K562 (cell line): Measurements from ENCODE around the gene LGR6. TPM values are rescaled to one million over a fixed set of nuclear protein-coding genes. Genes with fewer than 3 reads are reported as not detected.

Source experiments
- ATAC-seq: fragments of 200-7000 bp; cut with Tn5 transposase; 3 replicates; pipeline ENCODE4 v1.9.1; 2020; ENCODE audit warnings: moderate library complexity
- BruUV-seq: library from RNA; stranded (reverse); fragments of 400-500 nt; replicated peaks from 2 replicates; lab custom pipeline; 2021; lab: Mats Ljungman, UMichigan
- CTCF ChIA-PET: fragments of 300-600 bp; formaldehyde crosslinking; extraction: SDS; loops from one replicate; lab custom pipeline; 2021; ENCODE audit warnings: low intra/inter-chr PET ratio; lab: Yijun Ruan, JAX
- POLR2A ChIA-PET: fragments of 300-600, 350-650 bp; sonication (Branson Sonifier 250); formaldehyde crosslinking; extraction: SDS; loops from one replicate; lab custom pipeline; 2021; ENCODE audit warnings: antibody characterized with exemption, inconsistent platforms; lab: Yijun Ruan, JAX
- DNase-seq, 4 experiments: peaks; one replicate each; pipeline versions ENCODE4 v3.0.0 to v3.0.0-alpha.2; 2011 to 2018; ENCODE audit warnings: low spot score in 3 of 4, mixed read lengths in 3 of 4; ENCODE audit errors: extremely low read depth in 1 of 4
- FAIRE-seq: peaks from 2 replicates; lab custom pipeline; 2011; peaks lifted over from hg19 to GRCh38; lab: Jason Lieb, UNC
- H2AFZ ChIP-seq: 2 replicates; pipeline ENCODE4 v1.6.0; 2011; ENCODE audit warnings: low read depth, low read length, control low read depth, inconsistent platforms
- H3K27ac ChIP-seq: fragments of 200-600 bp; 3 replicates; pipeline ENCODE4 v1.8.0; 2011; ENCODE audit warnings: low read depth, mild to moderate bottlenecking, control low read depth, inconsistent platforms, low read length, moderate library complexity, mixed read lengths; ENCODE audit errors: extremely low read depth
- H3K27me3 ChIP-seq, 2 experiments: fragments of 300-600 bp in 1 of 2; 2 replicates in 1 of 2; 3 replicates in 1 of 2; pipeline versions ENCODE4 v1.6.0 to v1.8.0; 2011; ENCODE audit warnings: inconsistent platforms in 2 of 2, low read length in 2 of 2, mild to moderate bottlenecking in 1 of 2, mixed read lengths in 1 of 2, moderate library complexity in 1 of 2; ENCODE audit not compliant: control insufficient read depth in 2 of 2, insufficient read depth in 2 of 2
- H3K36me3 ChIP-seq: fragments of 300-600 bp; 3 replicates; pipeline ENCODE4 v1.8.0; 2011; ENCODE audit warnings: mild to moderate bottlenecking, low read length, inconsistent platforms; ENCODE audit not compliant: control insufficient read depth, insufficient read depth
- H3K4me1 ChIP-seq, 2 experiments: fragments of 200-600 bp in 1 of 2; replicated peaks in 1 of 2; 2 replicates in 1 of 2; 3 replicates in 1 of 2; pipeline versions ENCODE4 v1.5.1 to v1.8.0; 2011; ENCODE audit warnings: inconsistent platforms in 2 of 2, low read length in 2 of 2, mild to moderate bottlenecking in 1 of 2, mixed read lengths in 1 of 2, moderate library complexity in 1 of 2; ENCODE audit not compliant: control insufficient read depth in 2 of 2, insufficient read depth in 2 of 2
- H3K4me2 ChIP-seq: 2 replicates; pipeline ENCODE4 v1.6.1; 2011; ENCODE audit warnings: low read length, control low read depth, inconsistent platforms, mixed read lengths; ENCODE audit not compliant: insufficient read depth
- H3K4me3 ChIP-seq: fragments of 200-600 bp; sonication (generic), shearing (Covaris generic); 2 replicates; pipeline ENCODE4 v1.5.1; 2016; ENCODE audit warnings: control low read depth, inconsistent platforms
- H3K79me2 ChIP-seq: fragments of 200-600 bp; 3 replicates; pipeline ENCODE4 v1.8.0; 2011; ENCODE audit warnings: low read length, inconsistent platforms; ENCODE audit not compliant: control insufficient read depth, insufficient read depth
- H3K9ac ChIP-seq, 2 experiments: 2 replicates each; pipeline versions ENCODE4 v1.6.0 to v1.6.1; 2011; ENCODE audit warnings: low read depth in 2 of 2, low read length in 2 of 2, control low read depth in 1 of 2, inconsistent platforms in 1 of 2, mild to moderate bottlenecking in 1 of 2, mixed read lengths in 1 of 2; ENCODE audit not compliant: insufficient read depth in 1 of 2
- H3K9me1 ChIP-seq: one replicate; pipeline ENCODE4 v1.6.0; 2011; ENCODE audit warnings: inconsistent platforms, mild to moderate bottlenecking, low read length, moderate library complexity; ENCODE audit not compliant: control insufficient read depth, insufficient read depth
- H3K9me3 ChIP-seq: replicated peaks from 2 replicates; pipeline ENCODE4 v1.5.1; 2011; ENCODE audit warnings: low read depth, low read length, inconsistent platforms; ENCODE audit not compliant: control insufficient read depth, insufficient read depth
- H4K20me1 ChIP-seq: replicated peaks from 2 replicates; pipeline ENCODE4 v1.6.1; 2011; ENCODE audit warnings: low read length, inconsistent platforms, mixed read lengths; ENCODE audit not compliant: control insufficient read depth, insufficient read depth
- EHMT2 ChIP-seq: fragments of 450-650 bp; IDR thresholded peaks from 2 replicates; pipeline ENCODE4 v1.6.1; 2018; ENCODE audit warnings: antibody characterized with exemption
- FOXJ2 ChIP-seq: fragments of 200-800 bp; sonication (Bioruptor generic); IDR thresholded peaks from 2 replicates; pipeline ENCODE4 v1.6.1; 2016; ENCODE audit warnings: missing genetic modification characterization, missing compliant biosample characterization
- L3MBTL2 ChIP-seq: fragments of 450-650 bp; IDR thresholded peaks from 2 replicates; pipeline ENCODE4 v1.6.1; 2016; ENCODE audit warnings: mild to moderate bottlenecking, moderate library complexity
- LARP7 ChIP-seq: fragments of 450-650 bp; IDR thresholded peaks from 2 replicates; pipeline ENCODE4 v1.6.1; 2016
- MCM2 ChIP-seq: fragments of 450-650 bp; IDR thresholded peaks from 2 replicates; pipeline ENCODE4 v1.6.1; 2017; ENCODE audit warnings: low read depth, mild to moderate bottlenecking
- PCBP1 ChIP-seq: fragments of 200-400 bp; formaldehyde crosslinking; IDR thresholded peaks from 2 replicates; pipeline ENCODE4 v1.6.1; 2018; ENCODE audit warnings: mild to moderate bottlenecking, low read depth, low read length; ENCODE audit not compliant: poor library complexity, severe bottlenecking
- RBM34 ChIP-seq: fragments of 200-400 bp; formaldehyde crosslinking; IDR thresholded peaks from 2 replicates; pipeline ENCODE4 v1.6.1; 2018; ENCODE audit warnings: low read length, borderline replicate concordance; ENCODE audit not compliant: insufficient read depth
- RBM39 ChIP-seq: fragments of 200-400 bp; formaldehyde crosslinking; optimal IDR thresholded peaks from 2 replicates; pipeline ENCODE3; 2018; ENCODE audit warnings: low read depth, low read length
- SOX6 ChIP-seq: fragments of 450-650 bp; IDR thresholded peaks from 2 replicates; pipeline ENCODE4 v1.6.1; 2014; ENCODE audit warnings: mild to moderate bottlenecking
- SP2 ChIP-seq: IDR thresholded peaks from 2 replicates; pipeline ENCODE4 v1.6.1; 2011; ENCODE audit warnings: mild to moderate bottlenecking, low read depth, low read length, moderate library complexity; ENCODE audit not compliant: poor library complexity, severe bottlenecking; ENCODE audit errors: extremely low read depth
- STAT6 ChIP-seq: sonication (generic); formaldehyde crosslinking; IDR thresholded peaks from 2 replicates; pipeline ENCODE4 v1.8.1; 2023; ENCODE audit warnings: mild to moderate bottlenecking, missing genetic modification reagents
- THRB ChIP-seq: fragments of 450-650 bp; formaldehyde crosslinking; conservative IDR thresholded peaks from 2 replicates; pipeline ENCODE4 v1.4.0; 2022; ENCODE audit warnings: mild to moderate bottlenecking, missing genetic modification characterization
- ZEB2 ChIP-seq: fragments of 450-650 bp; IDR thresholded peaks from 2 replicates; pipeline ENCODE4 v1.6.1; 2016
- ZFP36 ChIP-seq: fragments of 150-350 bp; IDR thresholded peaks from 2 replicates; pipeline ENCODE4 v1.6.1; 2018; ENCODE audit warnings: low read length, low read depth; ENCODE audit not compliant: partially characterized antibody
- ZSCAN29 ChIP-seq: fragments of 450-650 bp; IDR thresholded peaks from 2 replicates; pipeline ENCODE4 v1.6.1; 2017
- WGBS: fragments of 100-300 bp; shearing (Covaris generic); methylation state at CpG from one replicate; pipeline ENCODE4 v1.1.6; 2016; ENCODE audit warnings: low coverage, mixed read lengths; ENCODE audit not compliant: insufficient coverage; ENCODE audit errors: missing lambda C conversion rate; 5-methylcytosine and 5-hydroxymethylcytosine counted together
- in situ Hi-C: fragments of 300-500 bp; cut with MboI; formaldehyde crosslinking; loops from 4 replicates; pipeline ENCODE4 v1.15.0; 2018; ENCODE audit warnings: inconsistent platforms, mixed read lengths
- intact Hi-C: fragments of 100-400 bp; cut with micrococcal nuclease; formaldehyde crosslinking; loops from 2 replicates; pipeline ENCODE4 v1.14.2; 2022
- polyA plus RNA-seq, 8 experiments: library from polyadenylated mRNA; depleted of rRNA in 4 of 8; stranded (reverse) in 5 of 8; unstranded in 3 of 8; fragments of >200 nt; fragmentation: Nextera tagmentation in 2 of 8; fragmentation: Illumina TruSeq in 1 of 8; extraction: Ambion mirVana in 2 of 8; extraction: Trizol in 1 of 8; gene quantifications; 2 replicates each; pipeline versions ENCODE4 v1.2.1 to v1.2.3, GENCODE V29; 2011 to 2014; ENCODE audit warnings: inconsistent platforms in 1 of 8, missing spikeins in 1 of 8
- total RNA-seq, 7 experiments: library from RNA; depleted of rRNA in 6 of 7; stranded (reverse); fragments of >200 nt in 6 of 7; fragmentation: Illumina TruSeq in 2 of 7; extraction: Trizol in 2 of 7; gene quantifications; 2 replicates each; pipeline versions ENCODE4 v1.2.1 to v1.2.3, GENCODE V29; 2011 to 2021; ENCODE audit warnings: low replicate concordance in 1 of 7
- TF ChIP-seq, protein P1 (sequence below): fragments of 450-650 bp; IDR thresholded peaks from 2 replicates; pipeline ENCODE4 v1.6.1; 2017; ENCODE audit warnings: antibody characterized with exemption

The LGR6 gene
- total and polyA plus RNA-seq, 9 of the 15 experiments (the other 6 are each of a cell fraction or from before 2014, with no cell fraction given) = 0.01 to 0.54 (median 0.17) TPM; not detected in 1

DNA sequence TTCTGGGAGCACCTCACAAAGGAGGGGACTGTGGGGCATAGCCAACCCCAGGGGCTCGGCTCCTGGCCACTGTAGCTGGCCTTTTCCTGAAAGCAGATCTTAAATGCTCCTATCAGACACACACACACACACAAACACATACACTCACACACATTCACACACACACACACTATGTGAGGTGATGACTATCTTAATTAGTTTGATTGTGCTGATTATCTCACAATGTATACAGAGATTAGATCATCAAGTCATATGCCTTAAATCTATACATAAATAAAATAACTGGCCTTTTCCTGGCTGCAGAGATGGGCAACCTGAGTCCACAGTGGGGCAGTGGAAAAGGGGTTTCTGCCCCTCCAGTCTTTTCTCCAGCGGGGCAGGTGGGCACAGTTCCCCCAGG, 27.1 kb downstream of the LGR6 start:
- 11% methylated on average over 2 of the region's 2 CpGs for WGBS
- POLR2A ChIA-PET = no interaction called here
- Histone ChIP-seq H3K36me3 (no peaks in the 10 kb centered on the region), H3K27me3 (peaks cover 44 to 75% of the 10 kb centered on the region in 2 experiments), H3K9me3 (no peaks in the 10 kb centered on the region), H3K4me1 (no peaks in the 10 kb centered on the region), H4K20me1 (peaks cover under 1% of the 10 kb centered on the region; the same call in 1 of the 2 replicates), H3K27ac (no peak overlapping the region), H3K4me3 (no peak overlapping the region), H3K9ac (no peak overlapping the region), H3K79me2 (no peaks in the 10 kb centered on the region), H2AFZ (no peak overlapping the region), H3K4me2 (no peak overlapping the region), H3K9me1 (no peaks in the 10 kb centered on the region)
- no peak for DNase-seq
- no peak for FAIRE-seq
- in situ Hi-C loops = loop anchor here (25.0 kb wide), 1 partner anchor 92 kb away; no protein-coding TSS in a partner anchor
- ATAC-seq = no peak
- TF ChIP-seq, protein P1, sequence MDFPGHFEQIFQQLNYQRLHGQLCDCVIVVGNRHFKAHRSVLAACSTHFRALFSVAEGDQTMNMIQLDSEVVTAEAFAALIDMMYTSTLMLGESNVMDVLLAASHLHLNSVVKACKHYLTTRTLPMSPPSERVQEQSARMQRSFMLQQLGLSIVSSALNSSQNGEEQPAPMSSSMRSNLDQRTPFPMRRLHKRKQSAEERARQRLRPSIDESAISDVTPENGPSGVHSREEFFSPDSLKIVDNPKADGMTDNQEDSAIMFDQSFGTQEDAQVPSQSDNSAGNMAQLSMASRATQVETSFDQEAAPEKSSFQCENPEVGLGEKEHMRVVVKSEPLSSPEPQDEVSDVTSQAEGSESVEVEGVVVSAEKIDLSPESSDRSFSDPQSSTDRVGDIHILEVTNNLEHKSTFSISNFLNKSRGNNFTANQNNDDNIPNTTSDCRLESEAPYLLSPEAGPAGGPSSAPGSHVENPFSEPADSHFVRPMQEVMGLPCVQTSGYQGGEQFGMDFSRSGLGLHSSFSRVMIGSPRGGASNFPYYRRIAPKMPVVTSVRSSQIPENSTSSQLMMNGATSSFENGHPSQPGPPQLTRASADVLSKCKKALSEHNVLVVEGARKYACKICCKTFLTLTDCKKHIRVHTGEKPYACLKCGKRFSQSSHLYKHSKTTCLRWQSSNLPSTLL = no peak
- TF ChIP-seq RBM34 (no peak), SP2 (no peak), PCBP1 (no peak), ZFP36 (no peak), FOXJ2 (no peak), MCM2 (no peak), THRB (no peak), ZSCAN29 (no peak), SOX6 (no peak), LARP7 (no peak), L3MBTL2 (no peak), RBM39 (no peak), ZEB2 (no peak), STAT6 (CRISPR knock-in tag) (no peak), EHMT2 (no peak)
- intact Hi-C loops = no loop called here
- no TSS peak for BruUV-seq
- CTCF ChIA-PET = no interaction called here
